ENCODE data around the gene HESX1.

HESX1 gene

DNA sequence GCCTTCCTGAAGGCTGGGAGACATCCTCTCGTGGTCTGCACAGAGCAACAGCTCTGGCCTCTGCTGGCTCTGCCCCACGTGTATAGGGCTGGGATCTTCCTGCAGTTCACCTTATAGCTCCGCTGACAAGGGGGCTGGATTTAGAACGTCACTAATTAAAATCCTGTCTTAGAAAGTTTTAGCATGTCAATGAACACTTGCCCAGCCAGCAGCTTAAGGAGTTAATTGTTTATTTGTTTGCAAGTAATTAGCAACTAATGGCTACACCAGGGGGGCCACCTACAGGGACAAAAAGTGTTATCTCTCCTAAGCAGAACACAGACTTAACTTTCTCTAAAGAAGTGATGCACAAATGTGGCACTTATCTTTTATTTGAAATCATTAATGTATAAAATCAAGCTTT is at the start of gene HESX1:
Gene HESX1, minus strand, starts transcription at position 84 of the 403 bp plus-strand sequence. Its CDS starts 60 bp downstream, at position 24.
- no peak for DNase-seq

GRCh38 chr3:57244946-57245345 is 45.2 kb upstream of the HESX1 start:
- DNase-seq = no peak

GRCh38 chr3:57234613-57235575 is 35.1 kb upstream of the HESX1 start:
- no peak for DNase-seq

- no peak for DNase-seq
Measured at GRCh38 chr3:57233799-57234198, 34.0 kb upstream of the HESX1 start.

DNA sequence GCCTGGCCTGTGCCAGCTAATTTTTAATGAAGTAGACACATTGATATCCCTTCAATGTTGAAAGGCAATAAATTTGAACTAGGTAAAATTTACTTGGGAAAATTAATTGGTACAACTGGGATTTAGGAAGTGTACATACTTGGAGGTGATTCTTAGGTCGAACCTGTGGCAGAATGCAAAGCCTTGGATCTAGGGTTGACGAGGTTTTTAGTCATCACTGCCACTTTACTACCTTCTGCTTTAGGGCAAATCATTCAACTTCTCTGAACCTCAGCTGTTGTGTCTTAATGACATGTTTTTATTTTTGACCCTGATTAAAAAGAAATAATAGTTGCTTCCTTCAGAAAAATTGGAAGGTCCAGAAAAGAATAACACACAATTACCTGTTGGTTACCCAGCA is 30.2 kb upstream of the HESX1 start:
- DNase-seq = no peak

DNA sequence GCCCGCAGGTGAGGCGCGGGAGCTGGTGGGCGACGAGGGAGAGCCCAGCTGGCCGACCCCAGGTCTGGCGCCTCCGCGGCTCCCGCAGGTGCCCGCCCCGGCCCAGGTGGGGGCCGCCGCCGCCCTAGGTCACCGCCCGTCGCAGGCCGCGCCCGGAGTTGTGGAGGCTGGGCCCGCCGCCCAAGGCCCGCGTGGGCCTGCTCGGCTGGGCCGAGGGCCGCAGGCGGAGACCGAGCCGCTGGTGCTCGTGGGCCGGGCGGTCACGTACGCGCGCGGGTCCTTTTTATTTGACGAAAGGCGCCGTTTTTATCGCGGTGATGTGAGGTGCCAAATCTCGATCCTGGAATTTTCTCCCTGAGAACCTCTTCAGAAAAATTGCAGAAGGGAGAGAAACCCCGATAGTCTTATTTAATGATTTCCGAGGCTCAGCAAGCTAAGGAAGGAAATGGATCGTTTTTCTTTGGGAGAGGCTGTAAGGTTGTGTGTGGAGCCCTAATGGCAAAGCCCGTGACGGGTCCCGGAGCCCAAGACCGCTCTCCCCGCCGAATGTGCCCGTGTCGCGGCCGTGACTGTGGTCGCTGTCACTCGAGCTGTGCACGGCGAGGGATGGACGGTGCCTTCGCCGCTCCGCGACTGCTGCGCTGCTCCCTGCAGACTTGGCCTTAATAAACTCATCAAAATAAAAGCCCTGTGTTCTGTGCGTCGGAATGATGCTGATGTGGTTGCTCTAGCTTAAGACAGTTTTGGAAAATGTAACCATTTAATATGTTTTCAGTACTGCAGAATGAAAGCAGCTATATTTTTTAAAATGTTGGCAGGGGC is 28.4 kb upstream of the HESX1 start:
- peak; percentile 40 for DNase-seq

DNA sequence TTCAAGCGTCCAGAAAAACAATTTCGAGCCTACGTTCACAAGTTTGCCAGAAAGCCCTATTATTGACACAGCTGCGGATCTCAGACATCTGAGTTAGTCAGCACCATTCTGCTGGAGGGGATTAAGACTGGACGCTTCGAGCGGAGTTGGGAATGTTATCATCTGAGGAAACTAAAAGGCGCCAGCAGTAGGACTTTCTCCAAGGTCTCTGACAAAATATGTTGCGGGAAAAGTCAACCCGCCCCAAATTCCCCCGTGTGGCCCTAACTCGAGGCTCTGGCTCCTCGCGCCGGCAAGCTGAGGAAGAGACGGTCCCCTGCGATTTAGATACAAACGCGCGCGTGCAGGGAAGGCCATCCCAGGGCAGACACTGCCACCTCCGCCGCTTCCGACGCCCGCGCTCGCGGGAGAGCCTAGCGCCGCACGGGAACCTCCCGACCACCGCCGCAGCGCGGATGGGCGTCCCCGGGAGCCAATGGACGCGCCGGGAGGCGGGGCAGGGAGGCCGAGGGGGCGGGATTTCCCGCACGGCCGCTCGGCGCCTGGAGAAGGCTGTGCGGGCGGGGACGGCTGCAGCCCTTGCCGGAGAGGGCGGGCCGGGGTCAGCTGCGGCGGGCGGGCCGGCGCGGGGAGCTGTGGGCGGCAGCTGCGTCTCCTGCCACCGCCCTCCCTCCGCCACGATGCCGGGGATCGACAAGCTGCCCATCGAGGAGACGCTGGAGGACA is 27.6 kb upstream of the HESX1 start, which contains the start of gene APPL1:
Gene APPL1, plus strand, starts transcription at position 526 of the 726 bp plus-strand sequence. Its CDS starts 155 bp downstream, at position 681.
- DNase-seq = peak; percentile 88

- no peak for DNase-seq
Measured at GRCh38 chr3:57226176-57226575, 26.4 kb upstream of the HESX1 start.

DNA sequence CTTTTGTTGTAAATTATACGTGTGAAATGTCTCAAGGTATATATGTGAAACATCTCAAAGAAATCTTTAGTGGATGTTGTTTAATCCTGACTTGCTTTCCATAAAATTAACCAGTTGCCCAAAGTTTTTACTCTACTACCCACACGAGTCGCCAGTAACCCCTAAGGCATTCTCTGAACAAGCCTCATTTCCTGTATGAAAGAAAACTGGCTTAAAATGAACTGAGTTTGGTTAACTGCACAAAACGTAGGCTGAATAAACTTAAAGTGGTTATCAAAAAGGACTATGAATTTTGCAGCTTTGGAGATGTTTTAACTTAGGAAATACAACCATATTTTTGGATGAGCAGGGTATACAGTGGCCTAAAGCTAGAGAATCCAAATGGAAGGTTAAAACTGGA is 25.1 kb upstream of the HESX1 start:
- no peak for DNase-seq

GRCh38 chr3:57221883-57222282 is 22.1 kb upstream of the HESX1 start:
- DNase-seq = no peak

- no peak for DNase-seq
Measured at GRCh38 chr3:57206423-57206822, 6.6 kb upstream of the HESX1 start.

DNA sequence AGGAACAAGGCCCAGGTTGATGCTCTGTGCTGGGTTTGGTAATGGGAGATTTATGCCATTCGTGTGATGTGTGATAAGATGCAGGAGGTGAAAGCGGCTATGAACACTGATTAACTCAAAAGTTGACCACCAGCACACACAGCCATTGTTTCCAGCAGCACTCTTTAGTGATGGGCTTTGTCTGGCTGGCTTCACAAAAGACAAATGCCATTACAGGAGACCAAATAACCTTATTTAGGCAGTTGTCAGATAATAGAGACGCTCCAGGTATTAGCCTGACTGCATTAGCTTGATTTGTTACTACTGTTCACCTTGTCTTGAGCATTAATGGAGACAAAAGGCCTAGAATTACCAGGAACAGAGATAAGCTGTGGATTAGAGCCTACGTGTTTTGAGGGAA is 5.1 kb downstream of the HESX1 start:
- no peak for DNase-seq

DNA sequence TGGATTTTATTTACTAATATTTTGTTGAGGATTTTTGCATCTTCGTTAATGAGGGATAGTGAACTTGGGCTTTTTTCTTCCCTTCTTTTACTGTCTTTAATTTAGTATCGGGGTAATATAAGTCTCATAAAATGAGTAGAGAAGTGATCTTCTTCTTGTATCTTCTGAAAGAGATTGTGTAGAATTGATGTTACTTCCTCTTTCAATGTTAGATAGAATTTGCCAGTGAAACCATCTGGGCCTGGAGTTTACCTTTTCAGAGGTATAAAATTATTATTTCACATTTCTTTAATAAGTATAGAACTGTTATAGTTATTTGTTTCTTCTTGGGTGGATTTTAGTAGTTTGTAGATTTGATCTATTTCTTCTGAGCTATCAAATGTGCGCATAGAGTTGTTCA is 7.8 kb downstream of the HESX1 start:
- DNase-seq = no peak

DNA sequence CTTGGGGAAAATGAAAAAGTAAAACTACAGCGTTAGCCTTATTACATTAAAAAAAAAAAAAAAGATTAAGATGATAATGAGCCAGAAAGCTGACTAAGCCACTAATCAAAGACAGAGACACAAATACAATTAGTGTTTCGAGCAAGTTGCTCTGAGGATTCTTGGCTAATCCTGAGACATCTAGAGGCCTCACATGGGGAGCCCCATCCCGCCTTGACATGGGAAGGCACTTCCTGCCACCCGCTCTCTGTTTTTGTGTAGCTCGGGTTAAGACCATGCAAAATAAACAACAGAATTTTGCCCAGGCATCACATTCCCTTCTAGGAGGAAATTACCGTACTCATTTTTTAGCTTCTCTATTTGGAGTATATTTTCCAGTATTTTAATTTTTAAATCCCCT is 15.3 kb downstream of the HESX1 start:
- no peak for DNase-seq

GRCh38 chr3:57179580-57180410 is 20.0 kb downstream of the HESX1 start:
- DNase-seq = no peak

GRCh38 chr3:57176045-57176444 is 23.7 kb downstream of the HESX1 start:
- DNase-seq = no peak

DNA sequence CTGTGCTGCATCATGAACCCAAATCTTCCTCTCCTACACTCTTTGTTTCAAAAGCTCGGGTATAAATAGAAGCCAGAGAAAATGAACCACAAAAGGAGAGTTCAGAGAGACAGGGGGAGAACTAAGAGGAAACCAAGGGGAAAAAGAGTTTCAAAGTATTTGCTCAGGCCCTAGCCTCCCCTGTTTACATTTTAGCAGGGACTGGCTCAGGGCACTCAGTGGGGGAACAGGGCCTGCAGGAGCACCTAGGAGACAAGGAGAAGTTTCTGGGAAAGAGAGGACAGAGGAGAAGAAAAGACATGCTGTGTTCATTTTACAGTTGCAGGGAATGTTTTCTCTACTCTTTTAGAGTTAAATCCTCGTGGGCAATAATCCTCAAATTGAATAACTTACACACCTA is 26.1 kb downstream of the HESX1 start:
- DNase-seq = no peak

DNA sequence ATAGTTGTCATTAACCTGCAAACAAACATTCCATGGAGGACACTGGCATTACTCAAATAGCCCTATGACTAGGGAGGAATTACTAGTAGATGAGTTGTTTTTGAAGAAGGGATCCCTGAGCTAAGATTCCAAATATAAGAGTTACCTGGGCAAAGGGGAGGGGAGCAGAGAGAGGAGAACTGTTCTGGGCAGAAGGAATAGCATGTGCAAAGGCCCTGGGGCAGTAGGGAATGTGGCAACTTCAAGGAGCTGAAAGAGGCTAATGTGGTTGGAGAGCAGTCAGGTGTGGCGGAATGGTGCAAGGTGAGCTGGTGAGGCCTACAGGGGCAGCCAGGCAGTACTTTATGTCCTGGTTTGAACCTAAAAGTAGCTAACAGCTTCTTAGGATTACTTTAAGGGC is 28.8 kb downstream of the HESX1 start:
- no peak for DNase-seq

- DNase-seq = peak; percentile 70
Measured at GRCh38 chr3:57169872-57170623, 29.7 kb downstream of the HESX1 start.

DNA sequence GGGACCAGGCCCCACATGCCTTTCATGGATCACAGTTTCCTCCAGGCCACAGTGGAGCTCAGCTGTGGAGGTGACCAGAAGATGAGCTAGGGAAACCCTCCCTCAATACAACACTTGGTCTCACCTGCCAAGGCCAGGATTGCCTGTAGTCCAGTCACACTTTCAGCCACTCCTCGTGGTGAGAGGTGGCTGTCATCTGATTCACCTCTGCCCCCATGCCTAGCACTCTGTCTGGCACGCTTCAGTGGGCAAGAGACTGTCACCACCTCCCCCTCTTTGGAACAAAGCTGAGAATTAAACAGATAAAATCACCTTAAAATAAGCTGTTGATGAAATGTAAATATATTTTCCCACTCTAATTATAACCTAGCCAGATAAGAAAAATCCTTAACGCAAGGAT is 30.7 kb downstream of the HESX1 start:
- no peak for DNase-seq

DNA sequence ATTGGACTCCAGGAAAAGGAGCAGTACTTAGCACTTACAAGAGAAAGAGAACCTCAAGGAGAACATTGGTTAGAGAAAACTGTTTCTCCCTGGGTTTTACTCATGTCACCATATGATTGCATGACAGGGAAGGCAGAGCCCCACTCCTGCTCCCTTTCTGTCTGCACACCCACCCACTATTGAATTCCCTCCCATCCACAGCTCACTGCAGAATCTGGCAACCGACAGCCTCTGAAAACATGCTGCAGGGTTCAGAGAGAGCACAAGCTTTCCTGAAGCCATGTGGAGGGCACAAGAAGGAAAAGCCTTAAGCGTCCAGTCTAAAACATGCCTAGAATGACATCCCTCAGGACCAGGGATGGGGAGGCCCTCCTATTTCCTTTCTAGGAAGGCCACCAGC is 31.6 kb downstream of the HESX1 start:
- no peak for DNase-seq
